Measurements from ENCODE around the gene PHLDB1.

GRCh38 chr11:118596224-118597146 is 10.9 kb upstream of the PHLDB1 start:
- TF ChIP-seq CTCF (IDR thresholded peaks at IDR 0.05), result no peak
- TF ChIP-seq POLR2A (IDR thresholded peaks at IDR 0.05), result no peak

Data from esophagus squamous epithelium (tissue), 4 donors.